SK-N-MC (cell line): ENCODE measurements around the gene JTB.

Experiments
- DNase-seq: peaks from one replicate; pipeline ENCODE4 v3.0.0-alpha.2; 2011; ENCODE audit warnings: low read depth, low spot score
- H3K27ac ChIP-seq: fragments of 200-600 bp; sonication (generic); 2 replicates; pipeline ENCODE4 v1.5.1; 2016; ENCODE audit warnings: mixed run types
- H3K36me3 ChIP-seq: fragments of 200-600 bp; sonication (generic); 2 replicates; pipeline ENCODE4 v1.6.1; 2017; ENCODE audit warnings: antibody characterized with exemption, low read length, mixed read lengths; ENCODE audit not compliant: insufficient read depth
- H3K4me3 ChIP-seq: fragments of 200-600 bp; sonication (generic); 2 replicates; pipeline ENCODE4 v1.5.1; 2016
- H3K9ac ChIP-seq: fragments of 200-600 bp; sonication (generic); 2 replicates; pipeline ENCODE4 v1.8.0; 2017; ENCODE audit warnings: mixed run types, mixed read lengths; ENCODE audit not compliant: insufficient read length
- H3K9me3 ChIP-seq: fragments of 200-600 bp; sonication (generic); 2 replicates; pipeline ENCODE4 v1.6.1; 2017; ENCODE audit warnings: low read depth, mild to moderate bottlenecking, antibody characterized with exemption, low read length, moderate library complexity, mixed read lengths
- EZH2 ChIP-seq: fragments of 200-600 bp; sonication (generic); IDR thresholded peaks from one replicate; pipeline ENCODE4 v1.6.1; 2017; ENCODE audit warnings: antibody characterized with exemption
- FOXP2 ChIP-seq: optimal IDR thresholded peaks from 2 replicates; pipeline ENCODE3; 2011; ENCODE audit warnings: mild to moderate bottlenecking, moderate library complexity; ENCODE audit not compliant: insufficient read depth; ENCODE audit errors: extremely low read length, control extremely low read depth
- POLR2AphosphoS5 ChIP-seq: IDR thresholded peaks from 2 replicates; pipeline ENCODE4 v1.6.1; 2012; ENCODE audit warnings: mild to moderate bottlenecking, low read depth, low read length, borderline replicate concordance

The JTB gene

GRCh38 chr1:153933430-153933829 lies 44.0 kb downstream of the JTB start:
- Histone ChIP-seq H3K9ac (no peak overlapping the region), H3K4me3 (no peak overlapping the region), H3K36me3 (peaks cover 19% of the 10 kb centered on the region; the same call in 1 of the 2 replicates), H3K27ac (no peak overlapping the region), H3K9me3 (no peaks in the 10 kb centered on the region)
- no peak for DNase-seq
- no peak for TF ChIP-seq POLR2AphosphoS5
- no peak for TF ChIP-seq EZH2
- TF ChIP-seq FOXP2: no peak

GRCh38 chr1:153932156-153933131 lies 45.0 kb downstream of the JTB start:
- H3K27ac ChIP-seq: no peak overlapping the region
- no peak for TF ChIP-seq FOXP2
- no peak for DNase-seq
- H3K36me3 ChIP-seq: peaks cover 19% of the 10 kb centered on the region; the same call in 1 of the 2 replicates
- no peak overlapping the region for H3K4me3 ChIP-seq
- H3K9me3 ChIP-seq: no peaks in the 10 kb centered on the region
- H3K9ac ChIP-seq: no peak overlapping the region

GRCh38 chr1:153929981-153930948 lies 47.2 kb downstream of the JTB start:
- Histone ChIP-seq H3K9ac (no peak overlapping the region), H3K9me3 (no peaks in the 10 kb centered on the region), H3K4me3 (no peak overlapping the region), H3K27ac (no peak overlapping the region), H3K36me3 (peaks cover 4% of the 10 kb centered on the region; the same call in 1 of the 2 replicates)
- TF ChIP-seq EZH2: no peak
- TF ChIP-seq POLR2AphosphoS5: no peak
- TF ChIP-seq FOXP2: no peak
- no peak for DNase-seq

GRCh38 chr1:153929426-153929825 lies 48.0 kb downstream of the JTB start:
- no peak overlapping the region for H3K4me3 ChIP-seq
- no peak for DNase-seq
- no peaks in the 10 kb centered on the region for H3K9me3 ChIP-seq
- H3K27ac ChIP-seq: no peak overlapping the region
- no peak overlapping the region for H3K9ac ChIP-seq
- H3K36me3 ChIP-seq: peaks cover 4% of the 10 kb centered on the region; the same call in 1 of the 2 replicates
- no peak for TF ChIP-seq FOXP2

- no peak overlapping the region for H3K9ac ChIP-seq
- H3K9me3 ChIP-seq: no peaks in the 10 kb centered on the region
- H3K27ac ChIP-seq: no peak overlapping the region
- H3K36me3 ChIP-seq: peaks cover 4% of the 10 kb centered on the region; the same call in 1 of the 2 replicates
- H3K4me3 ChIP-seq: no peak overlapping the region
- no peak for TF ChIP-seq FOXP2
- no peak for TF ChIP-seq EZH2
- TF ChIP-seq POLR2AphosphoS5: no peak
- DNase-seq: no peak
These were observed 48.6 kb downstream of the JTB start for GRCh38 chr1:153928791-153929341.

- H3K4me3 ChIP-seq: no peak overlapping the region
- no peaks in the 10 kb centered on the region for H3K9me3 ChIP-seq
- no peak overlapping the region for H3K9ac ChIP-seq
- no peak overlapping the region for H3K27ac ChIP-seq
- DNase-seq: no peak
- peaks cover 3% of the 10 kb centered on the region; the same call in 1 of the 2 replicates for H3K36me3 ChIP-seq
- TF ChIP-seq EZH2 (no peak), POLR2AphosphoS5 (no peak; the same call in 1 of the 2 replicates), FOXP2 (no peak)
These were observed 49.2 kb downstream of the JTB start for GRCh38 chr1:153928245-153928644.

- Histone ChIP-seq H3K4me3 (no peak overlapping the region), H3K9me3 (no peaks in the 10 kb centered on the region), H3K36me3 (no peaks in the 10 kb centered on the region), H3K27ac (no peak overlapping the region), H3K9ac (no peak overlapping the region)
- TF ChIP-seq POLR2AphosphoS5: no peak
- TF ChIP-seq FOXP2: no peak
- TF ChIP-seq EZH2: no peak
- no peak for DNase-seq
These were observed 51.1 kb downstream of the JTB start for GRCh38 chr1:153926405-153926804.
